ENCODE measurements around the gene TMPRSS2.
A peak's percentile ranks its signal among the peaks of the same experiment; 100 is the strongest.

Gene TMPRSS2

DNA sequence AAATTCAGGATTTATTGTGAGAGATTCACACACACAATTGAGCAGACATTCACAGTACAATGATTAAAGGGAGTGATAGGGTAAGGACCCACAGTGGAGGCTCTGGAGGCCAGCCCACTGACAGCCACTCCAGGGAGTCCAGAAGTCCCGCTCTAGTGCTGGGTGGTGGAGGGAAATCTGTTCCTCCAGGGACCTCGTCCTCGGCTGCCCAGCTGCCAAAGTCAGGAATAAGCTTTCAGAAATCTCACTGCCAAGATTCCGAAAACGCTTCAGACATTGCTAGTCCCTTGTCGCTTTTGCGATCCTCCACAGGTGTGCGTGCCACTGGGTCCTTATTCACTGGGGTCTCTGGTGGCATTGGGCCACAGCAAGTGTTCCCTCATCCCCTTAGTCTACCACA lies 79.6 kb downstream of the TMPRSS2 start:
- no peak overlapping the region for H3K4me2 ChIP-seq (ENCODE audit: low read length)
- H2AFZ ChIP-seq (ENCODE audit: low read length), result no peak overlapping the region
- H3K4me3 ChIP-seq (ENCODE audit: low read depth, low read length, poor library complexity, severe bottlenecking), result no peak overlapping the region
- H3K27ac ChIP-seq (ENCODE audit: low read depth, low read length, poor library complexity, severe bottlenecking), result no peak overlapping the region
- no peak for TF ChIP-seq EZH2 (IDR thresholded peaks at IDR 0.05; ENCODE audit: borderline replicate concordance, low read length)
- TF ChIP-seq, protein P1, sequence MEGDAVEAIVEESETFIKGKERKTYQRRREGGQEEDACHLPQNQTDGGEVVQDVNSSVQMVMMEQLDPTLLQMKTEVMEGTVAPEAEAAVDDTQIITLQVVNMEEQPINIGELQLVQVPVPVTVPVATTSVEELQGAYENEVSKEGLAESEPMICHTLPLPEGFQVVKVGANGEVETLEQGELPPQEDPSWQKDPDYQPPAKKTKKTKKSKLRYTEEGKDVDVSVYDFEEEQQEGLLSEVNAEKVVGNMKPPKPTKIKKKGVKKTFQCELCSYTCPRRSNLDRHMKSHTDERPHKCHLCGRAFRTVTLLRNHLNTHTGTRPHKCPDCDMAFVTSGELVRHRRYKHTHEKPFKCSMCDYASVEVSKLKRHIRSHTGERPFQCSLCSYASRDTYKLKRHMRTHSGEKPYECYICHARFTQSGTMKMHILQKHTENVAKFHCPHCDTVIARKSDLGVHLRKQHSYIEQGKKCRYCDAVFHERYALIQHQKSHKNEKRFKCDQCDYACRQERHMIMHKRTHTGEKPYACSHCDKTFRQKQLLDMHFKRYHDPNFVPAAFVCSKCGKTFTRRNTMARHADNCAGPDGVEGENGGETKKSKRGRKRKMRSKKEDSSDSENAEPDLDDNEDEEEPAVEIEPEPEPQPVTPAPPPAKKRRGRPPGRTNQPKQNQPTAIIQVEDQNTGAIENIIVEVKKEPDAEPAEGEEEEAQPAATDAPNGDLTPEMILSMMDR (IDR thresholded peaks at IDR 0.05; ENCODE audit: low read length), result no peak
- H3K79me2 ChIP-seq (ENCODE audit: insufficient read depth, low read length), result no peaks in the 10 kb centered on the region
- H3K9me3 ChIP-seq (ENCODE audit: low read length), result no peaks in the 10 kb centered on the region
- H3K27me3 ChIP-seq (ENCODE audit: insufficient read depth, low read length), result no peaks in the 10 kb centered on the region
- no peak overlapping the region for H3K9ac ChIP-seq (ENCODE audit: low read length)
- H4K20me1 ChIP-seq (ENCODE audit: insufficient read depth, low read length), result no peaks in the 10 kb centered on the region
- no peaks in the 10 kb centered on the region for H3F3A ChIP-seq (ENCODE audit: insufficient read depth, low read length)
- H3K9me2 ChIP-seq (ENCODE audit: low read depth, low read length), result no peaks in the 10 kb centered on the region
- peaks cover 54% of the 10 kb centered on the region for H3K4me1 ChIP-seq (ENCODE audit: insufficient read depth, low read length, severe bottlenecking)
- H3K36me3 ChIP-seq (ENCODE audit: insufficient read depth, low read length), result peaks cover 20% of the 10 kb centered on the region

DNA sequence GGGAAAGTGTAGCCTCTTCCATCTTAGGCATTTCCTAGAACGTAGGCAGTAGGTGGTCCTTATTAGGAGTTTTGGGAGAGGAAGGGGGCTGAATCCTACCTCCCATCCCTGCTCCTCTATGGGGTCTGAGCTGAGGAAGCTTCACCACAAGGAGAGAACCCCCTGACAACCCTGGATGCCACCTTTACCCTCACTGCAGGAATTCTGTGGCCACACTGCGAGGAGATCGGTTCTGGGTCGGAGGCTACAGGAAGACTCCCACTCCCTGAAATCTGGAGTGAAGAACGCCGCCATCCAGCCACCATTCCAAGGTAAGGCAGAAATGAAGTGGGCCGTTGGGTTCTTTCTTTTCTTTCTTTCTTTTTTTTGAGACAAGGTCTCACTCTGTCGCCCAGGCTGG lies 80.4 kb downstream of the TMPRSS2 start:
- no peaks in the 10 kb centered on the region for H4K20me1 ChIP-seq (ENCODE audit: insufficient read depth, low read length)
- TF ChIP-seq EZH2 (IDR thresholded peaks at IDR 0.05; ENCODE audit: borderline replicate concordance, low read length), result no peak
- TF ChIP-seq, protein P1 (IDR thresholded peaks at IDR 0.05; ENCODE audit: low read length), result no peak
- H3K27me3 ChIP-seq (ENCODE audit: insufficient read depth, low read length), result no peaks in the 10 kb centered on the region
- H3K27ac ChIP-seq (ENCODE audit: low read depth, low read length, poor library complexity, severe bottlenecking), result no peak overlapping the region
- H3K4me2 ChIP-seq (ENCODE audit: low read length), result peak overlapping the region; percentile 88
- H3K9me3 ChIP-seq (ENCODE audit: low read length), result no peaks in the 10 kb centered on the region
- H3F3A ChIP-seq (ENCODE audit: insufficient read depth, low read length), result no peaks in the 10 kb centered on the region
- no peaks in the 10 kb centered on the region for H3K9me2 ChIP-seq (ENCODE audit: low read depth, low read length)
- H3K4me3 ChIP-seq (ENCODE audit: low read depth, low read length, poor library complexity, severe bottlenecking), result peak overlapping the region; percentile 81
- H2AFZ ChIP-seq (ENCODE audit: low read length), result no peak overlapping the region
- peaks cover 55% of the 10 kb centered on the region for H3K4me1 ChIP-seq (ENCODE audit: insufficient read depth, low read length, severe bottlenecking)
- H3K79me2 ChIP-seq (ENCODE audit: insufficient read depth, low read length), result no peaks in the 10 kb centered on the region
- peak overlapping the region; percentile 75; the same call in 1 of the 2 replicates for H3K9ac ChIP-seq (ENCODE audit: low read length)
- peaks cover 13% of the 10 kb centered on the region for H3K36me3 ChIP-seq (ENCODE audit: insufficient read depth, low read length)

DNA sequence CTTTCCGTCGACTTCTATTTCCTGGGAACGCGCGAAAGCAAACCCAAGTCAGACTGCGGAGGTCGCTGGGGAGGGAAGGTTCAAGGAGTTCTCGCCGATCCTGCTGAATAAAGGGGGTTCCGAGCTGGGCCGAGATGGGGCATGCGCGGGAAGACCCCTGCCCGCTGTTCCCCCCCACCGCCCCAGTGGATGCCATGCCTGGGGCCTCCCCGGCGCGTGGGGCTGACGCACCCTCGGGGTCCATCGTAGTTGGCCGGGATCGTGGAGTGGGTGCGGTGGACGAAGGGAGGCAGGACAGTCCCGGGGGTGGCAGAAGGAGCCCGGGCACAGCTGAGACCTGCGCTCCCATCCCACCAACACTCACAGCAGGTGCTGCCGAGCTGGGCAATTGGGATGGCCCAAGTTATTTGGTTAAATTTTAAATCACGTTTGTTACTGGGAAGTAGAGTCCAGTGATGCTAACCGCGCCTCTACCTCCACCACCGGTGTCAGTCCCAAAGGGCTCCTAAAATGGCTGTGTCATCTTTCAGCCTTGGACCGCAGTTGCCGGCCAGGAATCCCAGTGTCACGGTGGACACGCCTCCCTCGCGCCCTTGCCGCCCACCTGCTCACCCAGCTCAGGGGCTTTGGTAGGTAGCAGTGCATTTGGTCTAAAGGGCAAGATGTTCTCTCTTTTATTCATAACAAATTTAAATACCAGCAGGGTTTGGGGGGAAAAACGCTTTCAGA lies 81.1 kb downstream of the TMPRSS2 start:
- Histone ChIP-seq H3K27ac (ENCODE audit: low read depth, low read length, poor library complexity, severe bottlenecking) (no peak overlapping the region), H3K79me2 (ENCODE audit: insufficient read depth, low read length) (no peaks in the 10 kb centered on the region)

More for the DNA sequence above, 81.1 kb downstream of the TMPRSS2 start:
- H3K4me2 ChIP-seq (ENCODE audit: low read length), result peak overlapping the region; percentile 88
- H3K9me3 ChIP-seq (ENCODE audit: low read length), result no peaks in the 10 kb centered on the region
- H3K9ac ChIP-seq (ENCODE audit: low read length), result peak overlapping the region; percentile 75
- TF ChIP-seq, protein P1 (IDR thresholded peaks at IDR 0.05; ENCODE audit: low read length), result no peak
- TF ChIP-seq EZH2 (IDR thresholded peaks at IDR 0.05; ENCODE audit: borderline replicate concordance, low read length), result no peak
- H3K9me2 ChIP-seq (ENCODE audit: low read depth, low read length), result no peaks in the 10 kb centered on the region
- peaks cover 51% of the 10 kb centered on the region for H3K4me1 ChIP-seq (ENCODE audit: insufficient read depth, low read length, severe bottlenecking)
- peaks cover 6% of the 10 kb centered on the region; the same call in 1 of the 2 replicates for H3K36me3 ChIP-seq (ENCODE audit: insufficient read depth, low read length)
- H3K27me3 ChIP-seq (ENCODE audit: insufficient read depth, low read length), result no peaks in the 10 kb centered on the region
- no peaks in the 10 kb centered on the region for H4K20me1 ChIP-seq (ENCODE audit: insufficient read depth, low read length)
- no peak overlapping the region for H2AFZ ChIP-seq (ENCODE audit: low read length)
- peak overlapping the region; percentile 81 for H3K4me3 ChIP-seq (ENCODE audit: low read depth, low read length, poor library complexity, severe bottlenecking)
- no peaks in the 10 kb centered on the region for H3F3A ChIP-seq (ENCODE audit: insufficient read depth, low read length)
